Neural crest cell (in vitro differentiated cells): ENCODE measurements around the gene ATF6. TPM values are rescaled to one million over a fixed set of nuclear protein-coding genes. Genes with fewer than 3 reads are reported as not detected.

Experiments
- DNase-seq: peaks from one replicate; pipeline ENCODE4 v3.0.0; 2021; ENCODE audit warnings: low read depth, mixed read lengths, low spot score
- H3K27ac Mint-ChIP-seq: one replicate; pipeline ENCODE4 v1.8.0; 2021; ENCODE audit warnings: mild to moderate bottlenecking, mixed read lengths; ENCODE audit not compliant: unreplicated experiment
- H3K27me3 Mint-ChIP-seq: 2 replicates; pipeline ENCODE4 v1.8.0; 2021; ENCODE audit warnings: low read depth, mild to moderate bottlenecking, mixed read lengths
- H3K36me3 Mint-ChIP-seq: 2 replicates; pipeline ENCODE4 v1.8.0; 2021; ENCODE audit warnings: low read depth, mild to moderate bottlenecking, mixed read lengths
- H3K4me1 Mint-ChIP-seq: 2 replicates; pipeline ENCODE4 v1.8.0; 2021; ENCODE audit warnings: mixed read lengths
- H3K4me3 Mint-ChIP-seq: one replicate; pipeline ENCODE4 v1.8.0; 2021; ENCODE audit warnings: mild to moderate bottlenecking, mixed read lengths
- H3K9me3 Mint-ChIP-seq: 2 replicates; pipeline ENCODE4 v1.8.0; 2021; ENCODE audit warnings: mixed read lengths
- total RNA-seq: library from RNA; stranded (reverse); gene quantifications from 2 replicates; pipeline ENCODE4 v1.2.1, GENCODE V29; 2021
- TF ChIP-seq, protein P1 (sequence below): fragments of 200-600 bp; sonication (generic); conservative IDR thresholded peaks from 2 replicates; pipeline ENCODE4 v1.5.0; 2021; ENCODE audit warnings: antibody characterized with exemption, mild to moderate bottlenecking

Gene ATF6
- total RNA-seq, 1 donor from 2014 or later = 17.8 TPM

DNA sequence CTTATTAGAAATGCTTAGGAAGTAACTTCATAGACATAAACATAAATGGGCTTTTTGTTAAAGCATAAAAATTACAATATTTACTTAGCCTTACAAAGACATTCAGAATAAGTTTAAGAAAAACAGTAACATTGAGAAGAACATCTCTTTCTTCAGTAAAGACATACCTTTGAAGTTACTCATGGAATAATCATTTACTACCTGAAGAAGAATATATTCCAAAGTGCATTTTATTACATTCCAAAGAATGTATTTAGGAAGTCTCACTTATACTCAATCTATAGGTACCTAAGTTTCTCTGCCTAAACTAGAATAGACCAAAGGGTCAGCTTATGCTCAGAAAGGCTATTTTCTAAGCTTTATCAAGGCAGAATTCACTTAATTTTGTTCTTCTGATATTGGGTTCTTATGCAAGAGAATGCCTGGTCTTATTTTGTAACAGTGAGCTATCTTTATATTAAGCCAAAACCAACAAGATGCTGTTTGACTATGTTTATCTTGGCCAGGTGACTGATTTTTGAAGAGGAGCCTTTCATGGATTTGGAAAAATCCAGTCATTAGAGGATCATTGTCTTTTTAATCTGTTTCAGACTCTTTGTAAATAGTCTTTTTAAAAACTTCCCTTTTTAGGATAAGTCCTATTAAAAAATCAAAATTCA is 147.5 kb downstream of the ATF6 start:
- Mint-ChIP-seq H3K4me1 (peaks cover 5% of the 10 kb centered on the region), H3K36me3 (peaks cover 3% of the 10 kb centered on the region), H3K4me3 (no peak overlapping the region), H3K27ac (no peak overlapping the region), H3K27me3 (no peaks in the 10 kb centered on the region), H3K9me3 (no peaks in the 10 kb centered on the region)
- TF ChIP-seq, protein P1, sequence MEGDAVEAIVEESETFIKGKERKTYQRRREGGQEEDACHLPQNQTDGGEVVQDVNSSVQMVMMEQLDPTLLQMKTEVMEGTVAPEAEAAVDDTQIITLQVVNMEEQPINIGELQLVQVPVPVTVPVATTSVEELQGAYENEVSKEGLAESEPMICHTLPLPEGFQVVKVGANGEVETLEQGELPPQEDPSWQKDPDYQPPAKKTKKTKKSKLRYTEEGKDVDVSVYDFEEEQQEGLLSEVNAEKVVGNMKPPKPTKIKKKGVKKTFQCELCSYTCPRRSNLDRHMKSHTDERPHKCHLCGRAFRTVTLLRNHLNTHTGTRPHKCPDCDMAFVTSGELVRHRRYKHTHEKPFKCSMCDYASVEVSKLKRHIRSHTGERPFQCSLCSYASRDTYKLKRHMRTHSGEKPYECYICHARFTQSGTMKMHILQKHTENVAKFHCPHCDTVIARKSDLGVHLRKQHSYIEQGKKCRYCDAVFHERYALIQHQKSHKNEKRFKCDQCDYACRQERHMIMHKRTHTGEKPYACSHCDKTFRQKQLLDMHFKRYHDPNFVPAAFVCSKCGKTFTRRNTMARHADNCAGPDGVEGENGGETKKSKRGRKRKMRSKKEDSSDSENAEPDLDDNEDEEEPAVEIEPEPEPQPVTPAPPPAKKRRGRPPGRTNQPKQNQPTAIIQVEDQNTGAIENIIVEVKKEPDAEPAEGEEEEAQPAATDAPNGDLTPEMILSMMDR = no peak
- DNase-seq = no peak

DNA sequence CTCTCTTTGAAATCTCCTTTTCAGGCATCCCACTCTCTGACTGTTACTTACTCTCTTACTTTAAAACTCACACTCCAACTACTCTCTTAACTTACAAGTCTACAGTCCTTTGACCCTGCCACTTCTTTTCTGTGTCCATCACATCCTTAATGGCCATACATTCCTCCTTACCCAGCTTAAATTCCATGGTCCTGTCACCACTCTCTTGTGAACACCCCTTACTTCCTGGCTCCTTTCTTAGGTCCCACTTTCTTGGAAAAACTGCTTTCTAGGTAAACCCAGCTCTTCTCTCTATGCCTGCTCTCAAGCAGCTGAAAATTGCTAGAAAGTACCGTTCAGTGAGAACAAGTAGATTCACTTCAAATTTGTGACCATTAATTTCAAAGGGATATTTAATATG is 148.5 kb downstream of the ATF6 start:
- Mint-ChIP-seq H3K27me3 (no peaks in the 10 kb centered on the region), H3K4me1 (peaks cover 4% of the 10 kb centered on the region), H3K4me3 (no peak overlapping the region), H3K9me3 (no peaks in the 10 kb centered on the region), H3K36me3 (peaks cover 3% of the 10 kb centered on the region), H3K27ac (no peak overlapping the region)
- TF ChIP-seq, protein P1 = no peak
- no peak for DNase-seq

DNA sequence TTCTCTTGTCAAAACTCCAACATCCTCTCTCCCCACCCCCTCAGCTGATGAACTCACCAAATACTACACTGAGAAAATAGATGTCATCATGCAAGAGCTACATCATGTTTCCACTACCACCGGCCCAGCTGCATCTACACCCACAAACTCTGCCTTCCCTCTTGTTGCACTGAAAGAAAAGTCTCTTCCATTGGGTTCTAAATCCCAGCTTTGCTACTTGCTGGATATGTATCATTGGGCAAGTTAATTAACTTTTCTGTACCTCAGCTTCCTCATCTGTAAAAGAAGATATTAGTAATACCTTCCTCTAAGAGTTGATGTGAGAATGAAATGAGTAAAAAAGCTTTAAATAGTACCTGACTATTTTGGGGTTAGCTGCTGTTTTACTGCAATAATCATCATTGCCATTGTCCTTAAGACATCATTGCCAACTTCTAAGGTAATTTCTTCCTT is 149.0 kb downstream of the ATF6 start:
- no peak for DNase-seq
- Mint-ChIP-seq H3K36me3 (peaks cover 3% of the 10 kb centered on the region), H3K4me3 (no peak overlapping the region), H3K27me3 (no peaks in the 10 kb centered on the region), H3K9me3 (no peaks in the 10 kb centered on the region), H3K4me1 (no peaks in the 10 kb centered on the region), H3K27ac (no peak overlapping the region)
- TF ChIP-seq, protein P1 = no peak

DNA sequence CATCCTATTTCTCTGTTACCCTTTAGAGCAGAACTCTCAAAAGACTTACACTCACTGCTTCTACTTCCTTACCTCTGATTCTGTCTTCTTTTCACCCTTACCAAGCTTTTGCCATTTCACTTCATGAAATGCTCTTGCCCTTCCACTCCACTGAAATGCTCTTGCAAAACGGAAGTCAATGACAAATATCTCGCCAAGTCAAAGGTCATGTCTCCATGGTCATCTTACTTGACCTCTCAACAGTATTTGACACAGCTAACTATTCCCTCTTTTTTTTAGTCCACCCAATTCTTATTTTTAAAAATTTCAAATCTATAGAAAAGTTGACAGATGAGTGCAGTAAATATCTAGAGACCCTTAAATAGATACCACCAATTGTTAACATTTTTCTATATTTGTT is 149.9 kb downstream of the ATF6 start:
- no peaks in the 10 kb centered on the region for H3K27me3 Mint-ChIP-seq
- H3K4me1 Mint-ChIP-seq = no peaks in the 10 kb centered on the region
- peaks cover 3% of the 10 kb centered on the region for H3K36me3 Mint-ChIP-seq
- no peak overlapping the region for H3K4me3 Mint-ChIP-seq
- no peak overlapping the region for H3K27ac Mint-ChIP-seq
- TF ChIP-seq, protein P1 = no peak
- no peak for DNase-seq
- H3K9me3 Mint-ChIP-seq = no peaks in the 10 kb centered on the region

DNA sequence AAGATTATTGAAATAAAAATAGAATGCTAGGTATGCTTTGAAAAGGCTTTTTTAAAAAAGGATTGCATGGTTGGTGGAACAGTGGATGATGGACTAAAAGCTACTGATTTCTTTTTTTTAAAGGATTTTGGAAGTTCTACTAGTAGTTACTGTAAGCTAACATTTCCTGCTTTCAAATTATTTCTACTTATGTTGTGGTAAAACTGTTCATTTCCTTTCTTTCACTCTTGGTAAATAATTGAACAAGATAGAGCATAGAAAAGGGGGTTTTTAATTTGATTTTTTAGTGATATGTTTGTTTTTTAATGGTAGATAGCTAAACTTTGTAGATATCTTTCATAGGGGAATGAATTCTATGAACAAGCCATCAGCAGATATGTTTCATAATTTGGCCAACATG is 153.1 kb downstream of the ATF6 start:
- Mint-ChIP-seq H3K27ac (no peak overlapping the region), H3K36me3 (no peaks in the 10 kb centered on the region), H3K4me1 (no peaks in the 10 kb centered on the region), H3K9me3 (no peaks in the 10 kb centered on the region), H3K27me3 (no peaks in the 10 kb centered on the region), H3K4me3 (no peak overlapping the region)
- no peak for DNase-seq
- TF ChIP-seq, protein P1 = no peak
